Parathyroid adenoma (tissue), 2 donors: ENCODE measurements around the gene C10orf71.

Experiments
- H2AFZ ChIP-seq: fragments of 300-600 bp; sonication (generic); one replicate; pipeline ENCODE4 v1.7.0; 2017; ENCODE audit warnings: antibody characterized with exemption, mild to moderate bottlenecking
- H3K27ac ChIP-seq: fragments of 300-600 bp; sonication (generic); one replicate; pipeline ENCODE4 v1.7.0; 2017
- H3K27me3 ChIP-seq: fragments of 300-600 bp; sonication (generic); one replicate; pipeline ENCODE4 v1.7.0; 2017; ENCODE audit warnings: low read length; ENCODE audit not compliant: control insufficient read depth, insufficient read depth
- H3K36me3 ChIP-seq: fragments of 300-600 bp; sonication (generic); one replicate; pipeline ENCODE4 v1.7.0; 2017; ENCODE audit warnings: low read length; ENCODE audit not compliant: control insufficient read depth, insufficient read depth
- H3K4me1 ChIP-seq: fragments of 300-600 bp; sonication (generic); one replicate; pipeline ENCODE4 v1.7.0; 2017; ENCODE audit warnings: control low read depth
- H3K4me2 ChIP-seq: fragments of 300-600 bp; sonication (generic); one replicate; pipeline ENCODE4 v1.7.0; 2017; ENCODE audit warnings: low read length
- H3K4me3 ChIP-seq: fragments of 300-600 bp; sonication (generic); one replicate; pipeline ENCODE4 v1.7.0; 2017; ENCODE audit warnings: low read depth, low read length
- H3K79me2 ChIP-seq: fragments of 300-600 bp; sonication (generic); one replicate; pipeline ENCODE4 v1.7.0; 2017; ENCODE audit warnings: control low read depth
- H3K9ac ChIP-seq: fragments of 300-600 bp; sonication (generic); one replicate; pipeline ENCODE4 v1.7.0; 2017; ENCODE audit warnings: mild to moderate bottlenecking
- H3K9me3 ChIP-seq: fragments of 300-600 bp; sonication (generic); one replicate; pipeline ENCODE4 v1.7.0; 2017; ENCODE audit warnings: low read length; ENCODE audit not compliant: control insufficient read depth
- CTCF ChIP-seq: fragments of 300-600 bp; sonication (generic); IDR thresholded peaks from one replicate; pipeline ENCODE4 v1.7.0; 2017; ENCODE audit warnings: antibody characterized with exemption, mild to moderate bottlenecking
- donor health status: primary hyperparathyroidism.

C10orf71 gene

GRCh38 chr10:49328401-49329145 is 29.6 kb downstream of the C10orf71 start:
- H3K9ac ChIP-seq, result no peak overlapping the region
- no peak overlapping the region for H3K4me3 ChIP-seq
- no peak overlapping the region for H3K27ac ChIP-seq
- TF ChIP-seq CTCF, result no peak
- H3K4me2 ChIP-seq, result no peak overlapping the region
- no peak overlapping the region for H2AFZ ChIP-seq
- H3K36me3 ChIP-seq, result no peaks in the 10 kb centered on the region
- H3K79me2 ChIP-seq, result no peaks in the 10 kb centered on the region
- H3K27me3 ChIP-seq, result no peaks in the 10 kb centered on the region
- peaks cover 9% of the 10 kb centered on the region for H3K4me1 ChIP-seq
- H3K9me3 ChIP-seq, result no peaks in the 10 kb centered on the region

- H3K27me3 ChIP-seq, result no peaks in the 10 kb centered on the region
- TF ChIP-seq CTCF, result no peak
- no peaks in the 10 kb centered on the region for H3K79me2 ChIP-seq
- no peak overlapping the region for H3K4me2 ChIP-seq
- no peak overlapping the region for H2AFZ ChIP-seq
- no peaks in the 10 kb centered on the region for H3K9me3 ChIP-seq
- peaks cover 9% of the 10 kb centered on the region for H3K4me1 ChIP-seq
- no peak overlapping the region for H3K4me3 ChIP-seq
- no peak overlapping the region for H3K9ac ChIP-seq
- H3K36me3 ChIP-seq, result no peaks in the 10 kb centered on the region
- no peak overlapping the region for H3K27ac ChIP-seq
Observed at GRCh38 chr10:49329146-49329505, 30.2 kb downstream of the C10orf71 start.

GRCh38 chr10:49330127-49330665 is 31.2 kb downstream of the C10orf71 start:
- Histone ChIP-seq H3K4me2 (no peak overlapping the region), H3K27me3 (no peaks in the 10 kb centered on the region), H3K27ac (no peak overlapping the region), H3K4me3 (no peak overlapping the region), H3K9me3 (no peaks in the 10 kb centered on the region), H3K9ac (no peak overlapping the region), H3K36me3 (no peaks in the 10 kb centered on the region), H2AFZ (no peak overlapping the region), H3K4me1 (peaks cover 9% of the 10 kb centered on the region), H3K79me2 (no peaks in the 10 kb centered on the region)
- TF ChIP-seq CTCF, result no peak

GRCh38 chr10:49331431-49331830 is 32.5 kb downstream of the C10orf71 start:
- TF ChIP-seq CTCF, result no peak
- Histone ChIP-seq H3K36me3 (no peaks in the 10 kb centered on the region), H3K9ac (no peak overlapping the region), H3K4me3 (no peak overlapping the region), H3K4me2 (no peak overlapping the region), H3K4me1 (peaks cover 9% of the 10 kb centered on the region), H2AFZ (no peak overlapping the region), H3K27me3 (no peaks in the 10 kb centered on the region), H3K9me3 (no peaks in the 10 kb centered on the region), H3K79me2 (no peaks in the 10 kb centered on the region), H3K27ac (no peak overlapping the region)

GRCh38 chr10:49332333-49332732 is 33.4 kb downstream of the C10orf71 start:
- peaks cover 9% of the 10 kb centered on the region for H3K4me1 ChIP-seq
- H3K9me3 ChIP-seq, result no peaks in the 10 kb centered on the region
- no peak for TF ChIP-seq CTCF
- H3K4me3 ChIP-seq, result no peak overlapping the region
- no peak overlapping the region for H3K9ac ChIP-seq
- H3K79me2 ChIP-seq, result no peaks in the 10 kb centered on the region
- no peak overlapping the region for H3K4me2 ChIP-seq
- no peak overlapping the region for H3K27ac ChIP-seq
- no peak overlapping the region for H2AFZ ChIP-seq
- no peaks in the 10 kb centered on the region for H3K36me3 ChIP-seq
- no peaks in the 10 kb centered on the region for H3K27me3 ChIP-seq
